Measurements from ENCODE around the gene KDM3A. TPM values are rescaled to one million over a fixed set of nuclear protein-coding genes. Genes with fewer than 3 reads are reported as not detected.
A peak's percentile ranks its signal among the peaks of the same experiment; 100 is the strongest.

Gene KDM3A
- 10 to 100 TPM; 39.5 to 60.9 (median 51.1) TPM for total RNA-seq

DNA sequence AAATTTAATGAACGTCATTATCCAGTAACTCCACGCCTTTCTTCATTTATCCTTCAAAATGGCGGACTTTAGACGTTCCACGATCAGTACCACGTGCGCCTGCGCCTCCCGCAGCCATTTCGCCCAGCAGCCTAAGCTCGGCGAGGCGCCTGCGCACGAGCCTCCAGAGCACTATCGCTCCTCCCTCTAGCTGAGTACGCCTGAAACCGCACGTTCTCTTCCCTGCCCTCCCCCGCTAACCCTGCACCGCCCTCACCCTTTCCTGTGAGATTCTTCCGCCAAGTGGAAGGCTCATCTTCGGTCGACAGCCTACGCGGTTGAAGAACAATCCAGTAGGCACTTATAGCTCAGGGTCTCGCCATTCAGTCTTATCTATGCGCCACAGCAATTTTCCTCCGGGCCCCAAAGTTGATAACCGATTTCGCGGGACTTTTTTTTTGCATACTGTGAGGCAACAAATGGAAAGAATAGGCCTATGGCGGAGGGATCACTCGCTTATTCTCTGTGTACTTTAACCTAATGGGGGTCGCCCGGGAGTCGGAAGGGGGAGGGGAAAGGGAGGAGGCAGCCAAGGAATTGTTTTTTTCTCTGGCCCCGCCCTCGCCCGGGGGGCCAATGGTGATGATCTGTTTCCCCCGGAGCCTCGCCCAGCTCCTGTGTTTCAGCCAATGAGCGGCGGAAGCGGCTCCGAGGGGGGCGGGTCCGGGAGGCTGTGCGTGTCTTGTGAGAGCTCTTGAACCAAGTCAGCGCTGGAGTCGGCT is at the start of gene KDM3A:
KDM3A (plus strand) TSS at position 741 of the 761 bp plus-strand sequence. CDS start 677 bp downstream, outside the sequence.
- Histone ChIP-seq H3K4me3 (replicated peaks in 1 of 3) (peak within 1 kb of the TSS; percentile 85 to 87 (median 86)), H3K36me3 (no peaks in the 10 kb centered on the region), H3K4me1 (peaks cover 20 to 32% of the 10 kb centered on the region in 2 donors), H3K9me3 (peaks cover 3% of the 10 kb centered on the region), H3K27ac (peak within 1 kb of the TSS; percentile 93 to 98 (median 94)), H3K27me3 (no peaks in the 10 kb centered on the region)
- WGBS, 2 donors: 1 to 3% methylated on average over 49 to 51 of the region's 51 CpGs
- intact Hi-C loops (cut with DNase I): loop anchor here (10.0 kb wide), 1 partner anchor 246 kb away; the partner anchor contains the start of genes IMMT and MRPL35
- TF ChIP-seq CTCF (IDR thresholded peaks at IDR 0.05) (no peak), POLR2A (IDR thresholded peaks at IDR 0.05) (peak in 1 of 2 donors; percentile 99)
- peak; percentile 99 for DNase-seq

DNA sequence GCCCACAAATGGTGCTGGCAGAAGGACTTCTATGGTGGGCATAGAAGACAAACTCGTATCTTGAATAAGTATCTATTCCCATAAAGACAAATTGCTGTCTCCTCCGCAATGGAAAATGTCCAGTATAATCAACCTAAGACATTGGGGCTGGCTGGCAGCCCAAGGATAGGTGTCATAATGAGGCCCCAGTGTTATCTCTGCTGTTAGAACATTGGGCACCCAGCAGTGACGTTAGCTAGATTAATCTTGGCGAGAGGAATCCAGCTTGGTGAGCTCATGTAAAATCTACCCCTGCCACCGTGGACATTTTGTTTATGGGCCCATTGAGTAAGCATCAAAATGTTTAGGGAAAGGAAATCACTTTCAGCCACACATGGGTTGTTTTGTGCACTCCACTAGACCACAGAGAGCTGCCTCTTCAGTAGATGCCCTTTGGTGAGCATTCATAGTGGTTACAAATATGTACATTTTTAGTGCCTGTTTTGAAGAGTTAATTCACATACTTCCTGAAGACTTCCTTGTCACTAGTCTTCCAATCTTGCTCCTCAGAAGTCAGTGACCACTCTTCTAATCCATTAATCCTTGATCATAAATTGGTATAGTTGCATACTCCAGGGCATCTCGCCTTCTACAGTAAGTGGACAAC is 48.2 kb upstream of the KDM3A start:
- TF ChIP-seq CTCF (IDR thresholded peaks at IDR 0.05) (no peak), POLR2A (IDR thresholded peaks at IDR 0.05) (no peak)
- H3K36me3 ChIP-seq: no peaks in the 10 kb centered on the region
- H3K27me3 ChIP-seq: no peaks in the 10 kb centered on the region
- H3K9me3 ChIP-seq: no peaks in the 10 kb centered on the region
- DNase-seq: no peak
- H3K27ac ChIP-seq: no peak overlapping the region
- intact Hi-C loops (cut with DNase I): no loop called here
- H3K4me3 ChIP-seq (replicated peaks in 1 of 3): no peak overlapping the region
- WGBS, 2 donors: 82 to 88% methylated on average over 6 of the region's 6 CpGs
- no peaks in the 10 kb centered on the region for H3K4me1 ChIP-seq

- Histone ChIP-seq H3K9me3 (no peaks in the 10 kb centered on the region), H3K27ac (no peak overlapping the region), H3K4me1 (no peaks in the 10 kb centered on the region), H3K36me3 (no peaks in the 10 kb centered on the region), H3K4me3 (replicated peaks in 1 of 3) (no peak overlapping the region), H3K27me3 (no peaks in the 10 kb centered on the region)
- DNase-seq: no peak
- no peak for TF ChIP-seq CTCF (IDR thresholded peaks at IDR 0.05)
- TF ChIP-seq POLR2A (IDR thresholded peaks at IDR 0.05): no peak
- intact Hi-C loops (cut with DNase I): no loop called here
- 56 to 61% methylated on average over 1 of the region's 1 CpG for WGBS, 2 donors
These were observed 47.4 kb upstream of the KDM3A start for GRCh38 chr2:86393521-86394491.

- Histone ChIP-seq H3K4me1 (no peaks in the 10 kb centered on the region), H3K27me3 (no peaks in the 10 kb centered on the region), H3K36me3 (no peaks in the 10 kb centered on the region), H3K27ac (no peak overlapping the region), H3K9me3 (no peaks in the 10 kb centered on the region), H3K4me3 (replicated peaks in 1 of 3) (no peak overlapping the region)
- TF ChIP-seq POLR2A (IDR thresholded peaks at IDR 0.05) (no peak), CTCF (IDR thresholded peaks at IDR 0.05) (peak in 3 of 6 experiments; percentile 17 to 44 (median 27))
- DNase-seq: peak in 1 of 2 donors; percentile 24
- intact Hi-C loops (cut with DNase I): no loop called here
- WGBS, 2 donors: 81 to 83% methylated on average over 6 of the region's 6 CpGs
These were observed 44.8 kb upstream of the KDM3A start for GRCh38 chr2:86396291-86396785.
